GM18861 (cell line): ENCODE data around the gene USP34.
"Not testable (repeated sequence)": the region's sequence is repeated elsewhere in the genome, so short reads cannot be mapped to it uniquely, and the experiment has no call there.

Experiments used
- ATAC-seq: cut with Tn5 transposase; IDR thresholded peaks from one replicate; pipeline ENCODE4 v1.9.1; 2021; ENCODE audit not compliant: unreplicated experiment

The USP34 gene

DNA sequence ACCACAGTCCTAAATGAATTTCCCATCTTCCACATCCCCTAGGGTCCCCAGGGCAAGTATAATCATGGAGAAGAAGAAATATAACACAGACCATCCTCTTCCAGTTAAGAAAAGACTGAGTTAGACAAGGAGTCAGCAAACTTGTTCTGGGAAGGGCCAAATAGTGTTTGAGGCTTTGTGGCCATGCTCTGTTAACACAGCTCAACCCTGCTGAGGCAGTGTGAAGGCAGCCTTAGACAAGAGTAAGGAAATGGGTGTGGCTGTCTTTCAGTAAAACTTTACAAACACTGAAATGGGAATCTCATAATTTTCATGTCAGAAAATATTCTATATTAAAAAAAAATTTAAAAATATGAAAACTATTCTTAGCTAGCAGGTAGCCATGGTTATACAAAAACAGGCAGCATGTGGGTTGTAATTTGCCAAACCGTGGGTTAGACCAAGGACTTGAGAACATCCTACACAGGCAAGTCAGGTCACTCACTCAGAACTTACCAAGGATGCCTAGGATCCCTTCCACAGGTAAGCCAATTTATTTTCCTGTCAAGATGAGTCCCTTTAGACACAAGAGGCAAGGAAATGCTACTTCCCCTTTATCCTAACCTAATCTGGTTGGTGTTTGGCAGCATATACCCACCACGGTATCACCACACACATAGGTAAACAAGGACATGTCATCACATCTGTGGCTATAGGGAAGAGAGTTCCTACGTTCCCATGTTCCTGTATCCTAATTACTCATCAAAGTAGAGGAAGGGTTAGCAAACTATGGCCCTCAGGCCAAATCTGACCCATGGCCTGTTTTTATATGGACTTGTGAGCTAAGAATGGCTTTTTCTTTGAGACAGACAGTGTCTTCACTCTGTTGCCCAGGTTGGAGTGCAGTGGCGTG, 277.0 kb downstream of the USP34 start:
- no peak for ATAC-seq

DNA sequence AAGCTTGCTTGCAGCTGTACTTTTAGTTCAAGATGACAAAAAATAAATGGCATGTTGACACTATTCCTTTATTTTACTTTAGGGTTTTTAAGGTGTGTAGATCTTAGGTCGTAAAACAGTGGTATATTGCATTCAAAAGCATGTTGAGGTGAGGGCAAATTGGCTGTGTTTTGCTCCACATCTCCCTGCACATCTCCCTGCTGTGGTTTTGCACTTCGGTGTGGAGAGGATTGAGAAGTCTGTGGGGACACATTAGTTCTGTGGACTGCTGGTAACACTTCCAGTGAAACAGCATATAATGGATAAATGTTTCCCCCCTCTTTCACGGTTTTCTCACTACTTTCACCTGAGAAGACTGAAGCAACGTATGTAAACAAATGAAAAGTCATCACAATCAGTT, 283.8 kb downstream of the USP34 start:
- no peak for ATAC-seq

DNA sequence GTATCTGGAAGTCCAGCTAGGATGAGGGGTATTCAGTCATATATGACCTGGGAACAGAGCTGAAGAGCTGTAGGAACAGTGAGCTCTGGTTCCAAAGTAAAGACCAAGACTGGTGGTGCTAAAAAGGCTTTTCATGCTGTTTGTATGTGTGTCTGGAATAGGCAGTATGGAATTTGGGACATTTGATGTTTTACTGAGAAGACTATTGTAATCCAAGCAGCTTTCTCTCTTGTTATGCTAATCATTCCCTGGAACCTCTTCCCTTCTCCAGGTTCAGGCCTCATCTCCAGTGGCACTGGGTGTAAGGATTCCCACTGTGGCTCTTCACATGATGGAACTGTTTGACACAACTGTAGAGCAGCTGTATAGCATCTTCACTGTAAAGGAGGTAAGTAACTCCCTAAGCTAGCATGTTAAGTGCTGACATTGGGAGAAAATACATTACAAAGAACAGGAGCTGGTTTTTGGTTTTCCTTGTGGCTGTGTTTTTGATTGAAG, 285.6 kb downstream of the USP34 start:
- no peak for ATAC-seq

DNA sequence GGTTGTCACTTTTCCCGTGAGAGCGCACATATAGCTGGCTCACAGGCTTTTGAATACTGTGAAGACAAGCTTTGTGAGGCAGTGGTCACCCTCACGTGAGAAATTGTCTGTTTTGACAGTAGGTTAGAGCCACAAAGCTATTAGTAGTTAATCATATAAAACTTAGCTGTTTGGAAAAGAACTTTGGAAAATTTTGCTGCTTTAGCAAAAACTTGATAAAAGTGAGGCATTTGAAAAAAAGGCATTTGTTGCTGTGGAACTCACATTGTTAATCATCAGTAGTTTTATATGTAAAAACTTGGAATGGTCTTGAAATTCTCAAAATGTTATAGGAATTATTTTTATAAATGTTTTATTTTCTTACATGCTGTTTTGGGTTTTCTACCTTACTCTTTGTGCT, 286.6 kb downstream of the USP34 start:
- no peak for ATAC-seq

DNA sequence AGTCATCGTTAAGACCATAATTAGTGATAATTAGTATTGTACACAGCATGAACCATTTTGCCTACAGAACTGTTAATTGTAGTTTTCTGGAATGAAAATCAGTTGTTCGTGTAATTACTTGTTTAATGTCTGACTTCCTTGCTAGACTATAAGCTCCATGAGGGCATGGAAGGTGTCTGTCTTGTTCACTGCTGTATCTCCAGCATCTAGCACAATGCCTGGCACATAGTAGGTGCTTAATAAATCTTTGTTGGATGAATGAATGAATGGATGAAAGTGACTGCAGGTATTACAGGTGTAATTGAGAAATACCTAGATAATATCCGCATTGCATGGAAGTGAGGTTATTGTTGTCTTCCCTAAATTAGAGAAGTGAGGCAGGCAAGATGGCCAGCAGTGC, 287.1 kb downstream of the USP34 start:
- no peak for ATAC-seq

DNA sequence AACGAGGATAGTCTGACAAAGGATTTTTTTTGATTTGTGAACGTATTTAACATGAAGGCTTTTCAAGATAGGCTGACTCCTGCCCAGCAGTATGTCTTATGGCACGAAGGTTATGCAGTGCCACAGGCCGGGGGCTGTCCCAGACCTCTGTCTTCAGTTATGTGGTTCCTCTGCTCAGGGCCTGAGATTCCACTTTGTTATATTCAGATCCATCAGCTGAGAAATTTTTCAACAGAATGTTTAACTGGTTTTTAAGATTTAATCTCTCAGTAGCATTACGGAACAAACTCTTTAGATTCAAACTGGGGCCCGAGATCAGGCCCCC, 288.9 kb downstream of the USP34 start:
- ATAC-seq, result no peak

DNA sequence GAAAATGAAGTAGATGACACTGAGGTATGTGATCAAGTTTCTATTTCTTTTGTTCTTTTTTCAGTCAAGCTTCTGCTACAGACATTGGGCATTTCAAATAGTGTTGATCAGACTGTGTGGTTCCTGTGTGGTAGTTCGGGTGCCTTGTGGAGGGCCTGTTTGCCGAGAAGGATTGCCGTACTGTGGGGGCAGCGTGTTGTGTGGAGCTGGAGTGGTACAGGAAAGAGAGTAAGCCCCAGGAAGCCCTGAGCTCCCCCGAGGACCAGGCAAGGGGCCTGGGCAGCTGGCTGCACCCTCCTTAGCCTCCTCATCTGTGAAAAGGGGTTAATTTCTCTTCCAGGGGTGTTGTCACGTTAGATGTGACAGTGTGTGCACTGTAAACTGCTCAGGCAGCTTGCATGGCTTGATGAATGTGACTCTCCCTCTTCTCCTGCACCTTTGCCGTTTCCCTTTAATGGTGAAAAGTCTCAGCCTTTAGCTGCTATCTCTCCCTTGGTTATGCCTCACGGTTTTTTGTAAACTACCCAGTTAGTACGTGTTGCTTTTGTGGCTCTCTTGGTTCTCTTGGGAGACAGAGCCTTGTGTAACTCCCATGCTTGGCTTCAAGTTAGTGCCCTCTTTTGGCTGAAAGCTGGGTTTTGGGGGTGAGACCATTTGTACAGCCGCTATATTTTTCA, 289.4 kb downstream of the USP34 start:
- no peak for ATAC-seq

DNA sequence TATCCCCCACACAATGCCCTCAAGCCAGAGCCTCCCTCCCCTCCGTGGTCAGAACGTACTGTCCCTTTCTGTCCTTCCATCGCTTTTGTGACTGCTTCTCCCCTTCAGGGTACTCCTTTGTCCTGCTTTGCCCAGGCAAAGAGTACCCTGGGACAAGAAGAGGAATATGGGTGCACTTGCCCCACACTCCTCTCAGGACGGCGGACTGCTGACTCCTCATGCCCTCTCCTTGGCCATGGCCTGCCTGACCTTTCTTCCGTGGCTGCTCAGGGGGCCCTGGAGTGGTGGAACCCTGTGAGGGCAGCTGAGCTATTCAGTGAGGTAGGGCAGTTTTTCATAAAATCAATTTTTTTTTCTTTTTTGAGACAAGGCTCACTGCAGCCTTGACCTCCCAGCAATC, 290.2 kb downstream of the USP34 start:
- no peak for ATAC-seq

DNA sequence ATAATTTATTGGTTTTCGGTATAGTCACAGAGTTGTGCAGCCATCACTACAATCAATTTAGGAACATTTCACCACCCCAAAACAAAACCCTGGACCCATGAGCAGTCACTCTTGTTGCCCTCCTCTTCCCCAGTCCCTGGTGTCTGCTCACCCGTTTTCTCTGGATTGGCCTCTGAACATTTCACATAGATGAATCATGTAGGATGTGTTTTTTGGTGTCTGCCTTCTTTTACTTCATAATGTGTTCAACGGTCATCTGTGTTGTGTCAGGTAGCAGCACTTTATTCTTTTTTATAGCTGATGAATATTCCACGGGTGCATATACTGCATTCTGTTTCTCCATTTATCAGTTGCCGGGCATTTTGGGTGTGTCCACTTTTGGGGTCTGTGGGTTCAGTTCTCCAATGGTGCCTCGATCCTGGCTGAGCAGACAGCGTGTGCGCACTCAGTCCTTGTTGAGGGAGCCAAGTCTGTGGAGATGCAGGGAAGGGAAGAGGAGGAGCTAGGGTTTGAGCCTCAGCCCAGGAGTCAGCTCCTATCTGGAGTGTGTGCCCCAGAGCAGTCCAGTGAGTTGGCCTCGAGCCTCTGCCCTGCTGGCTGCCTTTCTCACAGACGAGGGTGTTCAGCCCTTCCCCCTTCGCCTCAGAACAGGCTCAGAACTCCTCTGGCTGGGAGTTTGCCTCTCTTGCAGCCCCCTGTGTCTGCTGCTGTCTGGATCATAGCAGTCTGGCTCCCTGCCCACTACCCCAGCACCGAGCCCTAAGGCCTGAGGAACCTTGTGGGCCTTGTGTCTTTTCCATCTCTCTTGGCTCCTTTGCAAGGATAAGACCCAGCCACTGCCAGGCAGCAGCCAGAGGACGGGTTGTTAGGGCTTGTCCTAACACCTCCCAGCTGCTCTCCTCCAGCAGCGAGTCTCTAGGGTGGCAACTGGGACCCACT, 290.9 kb downstream of the USP34 start:
- ATAC-seq, result no peak

DNA sequence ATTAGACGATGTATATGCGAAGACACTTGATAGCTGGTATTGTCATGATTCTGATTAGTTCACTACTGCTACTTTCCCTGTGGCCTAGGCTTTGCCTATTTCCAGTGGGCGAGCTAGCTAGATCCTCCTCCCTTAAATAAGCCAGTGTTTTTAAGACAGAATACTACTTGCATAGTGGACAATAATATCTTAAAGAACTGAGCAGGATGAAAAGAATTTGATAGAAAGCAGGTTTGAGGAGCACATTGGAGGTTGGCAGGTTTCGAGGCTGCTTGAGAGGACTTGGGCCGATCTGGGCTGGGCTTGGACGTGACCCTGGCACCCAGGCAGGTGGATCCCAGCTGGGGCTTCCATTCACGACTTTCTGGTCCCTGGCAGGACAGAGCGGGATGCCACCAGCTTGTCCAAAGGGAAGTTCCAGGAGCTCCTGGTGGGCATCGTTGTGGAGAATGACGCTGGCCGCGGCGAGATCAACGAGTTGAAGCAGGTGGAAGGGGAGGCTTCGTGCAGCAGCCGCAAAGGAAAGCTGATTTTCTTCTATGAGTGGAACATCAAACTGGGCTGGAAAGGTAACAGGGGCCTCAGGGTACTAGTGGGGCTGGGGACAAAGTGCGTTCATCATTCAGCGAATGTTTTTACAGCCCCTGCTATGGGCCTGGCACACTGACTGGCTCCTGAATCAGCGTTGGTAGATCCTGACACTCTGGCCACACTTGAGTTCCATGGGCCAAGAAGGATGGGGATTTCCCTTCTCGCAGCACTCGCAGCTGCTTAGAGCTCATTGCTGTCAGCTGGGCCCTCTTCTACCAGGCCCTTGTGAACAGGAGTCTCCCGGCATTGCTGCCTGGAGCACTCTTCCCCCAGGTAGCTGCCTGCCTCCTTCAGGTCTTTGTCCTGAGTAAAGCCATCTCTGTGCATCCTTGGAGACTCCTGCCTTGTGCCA, 292.0 kb downstream of the USP34 start:
- no peak for ATAC-seq

DNA sequence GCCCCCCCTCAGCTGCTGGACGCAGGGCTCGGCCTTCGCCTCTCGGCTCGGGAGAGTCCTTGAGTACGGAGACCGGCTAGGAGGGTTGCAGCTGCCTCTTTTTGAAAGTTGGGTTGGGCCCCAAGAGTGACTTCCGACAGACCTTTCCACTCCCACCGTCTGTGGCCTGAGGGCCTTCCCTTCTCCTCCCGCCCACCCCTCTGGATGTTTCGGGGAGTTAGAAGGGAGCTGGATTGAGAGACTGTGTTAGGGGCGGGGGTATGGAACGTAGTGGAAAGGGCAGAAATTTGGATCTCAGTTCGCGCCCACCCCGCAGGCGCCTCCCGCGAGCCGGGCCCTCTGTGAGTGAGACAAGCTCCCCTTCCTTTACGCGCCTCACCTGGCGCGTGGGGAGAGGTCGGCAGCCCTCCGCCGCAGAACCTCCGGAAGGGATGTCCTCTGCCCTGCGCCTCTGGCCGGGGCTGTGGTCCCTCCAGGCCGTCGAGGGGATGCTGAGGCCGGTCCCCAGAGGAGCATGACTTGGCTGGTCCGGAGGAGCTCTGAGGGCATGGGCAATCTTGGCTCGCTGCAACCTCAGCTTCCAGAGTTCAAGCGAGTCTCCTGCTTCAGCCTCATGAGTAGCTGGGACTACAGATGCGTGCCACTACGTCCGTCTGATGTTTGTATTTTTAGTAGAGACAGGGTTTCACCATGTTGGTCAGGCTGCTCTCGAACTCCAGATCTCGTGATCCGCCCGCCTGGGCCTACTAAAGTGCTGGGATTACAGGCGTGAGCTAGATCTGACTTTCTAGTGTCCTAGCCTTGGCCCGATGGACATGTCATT, 292.9 kb downstream of the USP34 start:
- no peak for ATAC-seq

DNA sequence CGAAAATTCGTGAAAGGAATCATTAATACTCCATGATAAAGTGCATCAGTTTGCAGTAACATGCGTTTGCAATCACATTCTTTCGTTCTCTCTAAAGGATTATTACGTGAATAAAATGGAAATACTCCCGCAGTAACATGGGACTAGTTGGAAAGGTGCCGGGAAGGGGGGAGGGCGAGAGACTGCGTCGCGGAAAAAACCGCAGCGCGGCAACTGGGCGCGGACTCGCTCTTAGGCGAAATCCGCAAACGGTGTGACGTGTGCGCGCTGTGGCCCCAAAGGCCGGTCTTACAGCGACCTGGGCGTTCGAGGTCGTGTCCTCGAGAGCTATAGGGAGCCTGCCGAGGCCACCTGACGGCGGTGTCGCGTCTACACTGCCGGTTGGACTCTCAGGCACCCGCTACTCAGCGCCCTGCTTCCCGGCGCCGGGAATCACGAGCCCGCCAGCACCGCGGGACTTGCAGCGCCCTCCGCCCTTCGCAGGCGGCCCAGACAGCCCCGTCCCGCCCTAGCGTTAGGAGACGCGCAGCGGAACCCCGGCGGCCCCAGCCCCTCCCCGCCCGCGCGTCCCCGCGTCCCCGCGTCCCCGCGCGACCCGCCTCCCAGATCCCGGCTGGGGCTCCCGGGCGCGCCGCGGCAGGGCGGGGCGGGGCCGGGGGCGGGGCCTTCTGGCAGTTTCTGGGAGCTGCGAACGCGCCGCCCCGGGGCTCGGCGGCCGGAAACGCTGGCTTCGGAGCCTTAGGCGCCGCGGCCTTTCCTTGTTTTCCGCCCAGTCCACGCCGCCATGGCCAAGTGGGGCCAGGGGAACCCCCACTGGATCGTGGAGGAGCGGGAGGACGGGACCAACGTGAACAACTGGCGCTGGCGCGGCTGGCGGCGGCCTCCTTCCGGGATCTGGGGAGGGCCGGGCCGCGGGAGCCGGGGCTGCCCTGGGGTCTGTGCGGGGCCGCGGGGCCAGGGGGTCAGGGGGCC, 293.8 kb downstream of the USP34 start:
- ATAC-seq, result peak; percentile 66

DNA sequence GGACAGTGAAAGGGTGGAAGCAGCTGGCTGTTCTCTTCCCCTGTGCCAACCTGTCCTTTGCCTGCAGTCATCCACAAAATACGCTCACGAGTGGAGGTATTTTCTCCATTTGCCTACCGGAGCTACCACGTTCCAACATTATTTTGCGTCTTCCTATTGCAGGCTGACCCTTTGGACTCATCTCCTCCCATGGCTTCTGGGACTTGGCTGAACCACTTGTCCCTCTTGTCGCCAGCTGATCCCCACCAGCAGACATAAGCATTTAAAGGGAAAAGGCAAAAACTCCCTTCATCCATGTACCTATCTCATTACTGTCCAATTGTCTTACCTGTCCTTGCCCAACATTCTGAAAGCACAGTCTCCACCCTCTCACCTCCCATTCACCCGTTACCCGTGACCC, 295.9 kb downstream of the USP34 start:
- no peak for ATAC-seq

DNA sequence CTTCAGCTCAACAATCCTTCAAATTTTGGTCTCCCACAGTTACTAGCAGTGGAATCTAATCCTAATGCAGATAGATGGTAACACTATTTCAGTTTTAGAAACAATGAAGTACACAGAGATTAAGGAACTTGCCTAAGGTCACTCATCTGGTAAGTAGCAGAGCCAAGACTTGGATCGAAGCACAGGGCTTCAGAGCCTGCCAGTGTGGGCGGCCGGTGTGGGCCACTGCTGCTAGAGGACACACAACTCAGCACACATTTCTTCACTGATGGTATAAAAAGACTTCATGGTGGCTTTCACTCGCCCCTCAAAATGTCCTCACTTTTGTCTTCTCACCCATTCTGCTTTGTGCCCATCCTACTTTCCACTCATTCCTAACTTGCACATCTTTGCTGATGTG, 297.8 kb downstream of the USP34 start:
- no peak for ATAC-seq

DNA sequence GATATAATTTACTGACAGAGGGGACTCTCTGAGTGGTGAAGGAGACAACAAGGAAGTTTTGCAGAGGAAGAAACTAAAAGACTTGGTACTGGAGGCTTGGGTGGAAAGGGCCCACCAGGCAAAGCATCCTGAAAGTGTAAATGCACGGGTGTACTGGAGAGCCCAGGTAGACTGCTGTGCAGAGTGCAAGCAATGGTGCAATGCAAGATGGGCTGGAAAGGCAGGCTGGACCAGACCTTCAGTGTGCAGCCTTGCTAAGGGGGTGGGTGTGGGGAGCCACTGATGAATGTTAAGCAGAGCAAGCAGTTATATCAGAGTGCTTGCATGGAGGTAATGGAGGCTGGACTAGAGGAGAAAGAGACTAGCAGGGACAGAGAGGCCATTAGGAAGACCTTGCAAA, 298.2 kb downstream of the USP34 start:
- ATAC-seq, result no peak

DNA sequence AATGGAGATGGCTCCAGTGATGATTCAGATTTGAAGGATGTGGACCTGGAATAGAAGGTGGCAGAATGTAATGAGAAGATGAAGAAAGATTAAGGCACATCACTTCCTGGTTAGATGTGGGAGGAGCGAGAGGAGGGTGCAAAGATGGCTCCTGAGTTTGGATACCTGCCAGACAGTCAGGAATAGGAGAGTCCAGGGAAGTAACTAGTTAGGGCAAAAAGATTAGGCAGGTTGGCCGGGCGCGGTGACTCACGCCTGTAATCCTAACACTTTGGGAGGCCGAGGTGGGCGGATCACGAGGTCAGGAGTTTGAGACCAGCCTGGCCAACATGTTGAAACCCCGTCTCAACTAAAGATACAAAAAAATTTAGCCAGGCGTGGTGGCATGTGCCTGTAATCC, 303.3 kb downstream of the USP34 start:
- no peak for ATAC-seq

DNA sequence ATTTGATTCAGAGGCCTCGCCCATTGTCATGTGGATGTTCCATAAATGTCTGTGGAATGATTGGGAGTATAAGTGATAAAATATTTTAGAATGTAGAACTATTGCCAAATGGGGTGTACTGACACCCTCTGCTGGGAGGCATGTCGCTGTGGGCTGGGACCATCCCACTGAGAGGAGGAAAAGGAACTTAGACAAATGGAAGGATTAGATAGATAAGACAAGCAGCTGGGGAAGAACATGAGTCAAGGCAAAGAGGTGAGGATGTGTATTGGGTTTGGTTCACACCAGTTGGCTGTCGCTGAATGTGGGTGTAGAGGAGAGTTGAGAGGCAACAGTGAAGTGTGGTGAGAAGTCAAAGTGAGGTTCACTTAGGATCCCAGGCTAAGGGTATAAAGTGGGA, 304.9 kb downstream of the USP34 start:
- ATAC-seq, result no peak

DNA sequence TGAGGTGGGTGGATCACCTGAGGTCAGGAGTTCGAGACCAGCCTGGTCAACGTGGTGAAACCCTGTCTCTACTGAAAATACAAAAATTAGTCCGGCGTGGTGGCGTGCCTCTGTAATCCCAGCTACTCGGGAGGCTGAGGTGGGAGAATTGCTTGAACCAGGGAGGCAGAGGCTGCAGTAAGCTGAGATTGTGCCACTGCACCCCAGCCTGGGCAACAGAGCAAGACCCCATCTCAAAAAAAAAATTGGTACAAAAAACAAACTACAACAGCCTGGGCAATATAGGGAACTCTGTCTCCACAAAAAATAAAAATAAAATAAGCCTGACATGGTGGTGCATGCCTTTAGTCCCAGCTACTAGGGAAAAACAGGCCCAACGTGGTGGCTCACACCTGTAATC, 305.8 kb downstream of the USP34 start:
- not testable (repeated sequence) for ATAC-seq
